Mucosa of stomach (tissue), 1 donor: Measurements from ENCODE around the gene ARPC5L.
A peak's percentile ranks its signal among the peaks of the same experiment; 100 is the strongest.

ENCODE experiments used
- H3K27me3 ChIP-seq: one replicate; pipeline ENCODE4 v1.7.0; 2013; ENCODE audit warnings: mild to moderate bottlenecking, low read length; ENCODE audit not compliant: control insufficient read depth, insufficient read depth
- H3K36me3 ChIP-seq: one replicate; pipeline ENCODE4 v1.7.0; 2013; ENCODE audit warnings: low read length; ENCODE audit not compliant: control insufficient read depth, insufficient read depth
- H3K4me1 ChIP-seq: one replicate; pipeline ENCODE4 v1.7.0; 2013; ENCODE audit warnings: mild to moderate bottlenecking, low read length; ENCODE audit not compliant: control insufficient read depth, insufficient read depth
- H3K4me3 ChIP-seq: one replicate; pipeline ENCODE4 v1.7.0; 2013; ENCODE audit warnings: low read length
- H3K9ac ChIP-seq: one replicate; pipeline ENCODE4 v1.7.0; 2013; ENCODE audit warnings: mild to moderate bottlenecking, low read length, moderate library complexity
- H3K9me3 ChIP-seq: one replicate; pipeline ENCODE4 v1.7.0; 2013; ENCODE audit warnings: mild to moderate bottlenecking, low read length, moderate library complexity; ENCODE audit not compliant: control insufficient read depth
- donor health status: Pancreatic carcinoma.

ARPC5L gene

GRCh38 chr9:124858330-124859046 lies 3.4 kb upstream of the ARPC5L start:
- H3K36me3 ChIP-seq, result peaks cover 21% of the 10 kb centered on the region
- H3K4me3 ChIP-seq, result no peak overlapping the region
- no peaks in the 10 kb centered on the region for H3K9me3 ChIP-seq
- no peak overlapping the region for H3K9ac ChIP-seq
- peaks cover 2% of the 10 kb centered on the region for H3K27me3 ChIP-seq
- peaks cover 13% of the 10 kb centered on the region for H3K4me1 ChIP-seq

- peaks cover 22% of the 10 kb centered on the region for H3K4me1 ChIP-seq
- peak overlapping the region; percentile 75 for H3K9ac ChIP-seq
- H3K36me3 ChIP-seq, result peaks cover 21% of the 10 kb centered on the region
- H3K4me3 ChIP-seq, result peak overlapping the region; percentile 82
- H3K27me3 ChIP-seq, result no peaks in the 10 kb centered on the region
- no peaks in the 10 kb centered on the region for H3K9me3 ChIP-seq
Measured at GRCh38 chr9:124859803-124860581, 1.9 kb upstream of the ARPC5L start.

GRCh38 chr9:124860582-124861341 lies 1.2 kb upstream of the ARPC5L start:
- no peaks in the 10 kb centered on the region for H3K27me3 ChIP-seq
- peak overlapping the region; percentile 75 for H3K9ac ChIP-seq
- H3K4me3 ChIP-seq, result peak overlapping the region; percentile 82
- peaks cover 21% of the 10 kb centered on the region for H3K36me3 ChIP-seq
- H3K9me3 ChIP-seq, result no peaks in the 10 kb centered on the region
- peaks cover 22% of the 10 kb centered on the region for H3K4me1 ChIP-seq

GRCh38 chr9:124863371-124863871 lies 1.5 kb downstream of the ARPC5L start:
- H3K9me3 ChIP-seq, result no peaks in the 10 kb centered on the region
- H3K9ac ChIP-seq, result peak overlapping the region; percentile 46
- H3K4me3 ChIP-seq, result no peak overlapping the region
- H3K27me3 ChIP-seq, result no peaks in the 10 kb centered on the region
- peaks cover 15% of the 10 kb centered on the region for H3K36me3 ChIP-seq
- peaks cover 31% of the 10 kb centered on the region for H3K4me1 ChIP-seq

GRCh38 chr9:124868511-124869465 lies 6.9 kb downstream of the ARPC5L start:
- Histone ChIP-seq H3K27me3 (no peaks in the 10 kb centered on the region), H3K4me3 (peak overlapping the region; percentile 88), H3K4me1 (peaks cover 49% of the 10 kb centered on the region), H3K36me3 (no peaks in the 10 kb centered on the region), H3K9me3 (no peaks in the 10 kb centered on the region), H3K9ac (peak overlapping the region; percentile 97)

GRCh38 chr9:124869466-124869985 lies 7.6 kb downstream of the ARPC5L start:
- Histone ChIP-seq H3K4me3 (peak overlapping the region; percentile 88), H3K4me1 (peaks cover 46% of the 10 kb centered on the region), H3K9ac (peak overlapping the region; percentile 97), H3K36me3 (no peaks in the 10 kb centered on the region), H3K9me3 (no peaks in the 10 kb centered on the region), H3K27me3 (no peaks in the 10 kb centered on the region)

GRCh38 chr9:124869986-124870560 lies 8.1 kb downstream of the ARPC5L start:
- H3K9ac ChIP-seq, result peak overlapping the region; percentile 97
- peak overlapping the region; percentile 88 for H3K4me3 ChIP-seq
- H3K9me3 ChIP-seq, result no peaks in the 10 kb centered on the region
- peaks cover 46% of the 10 kb centered on the region for H3K4me1 ChIP-seq
- H3K27me3 ChIP-seq, result no peaks in the 10 kb centered on the region
- H3K36me3 ChIP-seq, result peaks cover 3% of the 10 kb centered on the region

GRCh38 chr9:124870723-124871122 lies 8.8 kb downstream of the ARPC5L start:
- peak overlapping the region; percentile 97 for H3K9ac ChIP-seq
- H3K4me1 ChIP-seq, result peaks cover 46% of the 10 kb centered on the region
- H3K9me3 ChIP-seq, result no peaks in the 10 kb centered on the region
- H3K36me3 ChIP-seq, result peaks cover 9% of the 10 kb centered on the region
- H3K27me3 ChIP-seq, result no peaks in the 10 kb centered on the region
- peak overlapping the region; percentile 88 for H3K4me3 ChIP-seq

- Histone ChIP-seq H3K9ac (no peak overlapping the region), H3K9me3 (no peaks in the 10 kb centered on the region), H3K4me1 (peaks cover 46% of the 10 kb centered on the region), H3K4me3 (no peak overlapping the region), H3K36me3 (peaks cover 11% of the 10 kb centered on the region), H3K27me3 (no peaks in the 10 kb centered on the region)
Measured at GRCh38 chr9:124871156-124871561, 9.2 kb downstream of the ARPC5L start.

- peaks cover 36% of the 10 kb centered on the region for H3K4me1 ChIP-seq
- H3K36me3 ChIP-seq, result peaks cover 11% of the 10 kb centered on the region
- H3K9me3 ChIP-seq, result no peaks in the 10 kb centered on the region
- no peak overlapping the region for H3K9ac ChIP-seq
- no peak overlapping the region for H3K4me3 ChIP-seq
- H3K27me3 ChIP-seq, result no peaks in the 10 kb centered on the region
Measured at GRCh38 chr9:124873664-124874063, 11.7 kb downstream of the ARPC5L start.
